ENCODE results near the gene LEAP2.
"Not testable (repeated sequence)": the region's sequence is repeated elsewhere in the genome, so short reads cannot be mapped to it uniquely, and the experiment has no call there.

GRCh38 chr5:132854992-132855391 is 18.5 kb upstream of the LEAP2 start:
- TF ChIP-seq, protein P1, sequence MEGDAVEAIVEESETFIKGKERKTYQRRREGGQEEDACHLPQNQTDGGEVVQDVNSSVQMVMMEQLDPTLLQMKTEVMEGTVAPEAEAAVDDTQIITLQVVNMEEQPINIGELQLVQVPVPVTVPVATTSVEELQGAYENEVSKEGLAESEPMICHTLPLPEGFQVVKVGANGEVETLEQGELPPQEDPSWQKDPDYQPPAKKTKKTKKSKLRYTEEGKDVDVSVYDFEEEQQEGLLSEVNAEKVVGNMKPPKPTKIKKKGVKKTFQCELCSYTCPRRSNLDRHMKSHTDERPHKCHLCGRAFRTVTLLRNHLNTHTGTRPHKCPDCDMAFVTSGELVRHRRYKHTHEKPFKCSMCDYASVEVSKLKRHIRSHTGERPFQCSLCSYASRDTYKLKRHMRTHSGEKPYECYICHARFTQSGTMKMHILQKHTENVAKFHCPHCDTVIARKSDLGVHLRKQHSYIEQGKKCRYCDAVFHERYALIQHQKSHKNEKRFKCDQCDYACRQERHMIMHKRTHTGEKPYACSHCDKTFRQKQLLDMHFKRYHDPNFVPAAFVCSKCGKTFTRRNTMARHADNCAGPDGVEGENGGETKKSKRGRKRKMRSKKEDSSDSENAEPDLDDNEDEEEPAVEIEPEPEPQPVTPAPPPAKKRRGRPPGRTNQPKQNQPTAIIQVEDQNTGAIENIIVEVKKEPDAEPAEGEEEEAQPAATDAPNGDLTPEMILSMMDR (IDR thresholded peaks at IDR 0.05), result not testable (repeated sequence)
- not testable (repeated sequence) for TF ChIP-seq POLR2A (IDR thresholded peaks at IDR 0.05)

Measured in heart left ventricle (tissue), 13 donors.